ENCODE results near the gene CAST.
A peak's percentile ranks its signal among the peaks of the same experiment; 100 is the strongest.

CAST gene

DNA sequence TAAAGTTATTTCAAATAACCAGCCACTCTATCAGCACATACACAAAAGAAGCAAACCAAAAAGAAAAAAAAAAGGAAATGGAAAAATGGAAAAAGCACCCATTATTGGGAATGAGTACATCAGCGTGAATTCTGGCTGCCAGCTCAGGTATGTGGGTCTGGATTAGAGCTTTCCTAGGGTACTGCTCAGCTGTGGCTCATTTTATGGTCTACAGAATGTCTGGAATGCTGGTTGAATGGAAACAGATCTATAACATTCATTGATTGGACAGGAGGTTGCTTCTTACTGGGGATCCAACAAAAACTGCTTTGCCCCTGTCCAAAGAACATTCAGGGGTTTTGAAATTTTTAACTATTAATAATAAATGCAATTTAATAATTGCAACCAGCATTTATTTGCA lies 3.9 kb upstream of the CAST start:
- CTCF ChIA-PET = interaction anchor here (1.4 kb wide), 1 partner anchor 44 kb away, joined by 4 read pairs; no protein-coding TSS in a partner anchor
- no peak overlapping the region for H3K4me3 ChIP-seq (ENCODE audit: low read depth, low read length)
- POLR2A ChIA-PET = no interaction called here
- DNase-seq (ENCODE audit: low read depth, low spot score) = no peak
- no peak for TF ChIP-seq CTCF (IDR thresholded peaks at IDR 0.05; ENCODE audit: insufficient read depth, low read length, missing control alignments)

DNA sequence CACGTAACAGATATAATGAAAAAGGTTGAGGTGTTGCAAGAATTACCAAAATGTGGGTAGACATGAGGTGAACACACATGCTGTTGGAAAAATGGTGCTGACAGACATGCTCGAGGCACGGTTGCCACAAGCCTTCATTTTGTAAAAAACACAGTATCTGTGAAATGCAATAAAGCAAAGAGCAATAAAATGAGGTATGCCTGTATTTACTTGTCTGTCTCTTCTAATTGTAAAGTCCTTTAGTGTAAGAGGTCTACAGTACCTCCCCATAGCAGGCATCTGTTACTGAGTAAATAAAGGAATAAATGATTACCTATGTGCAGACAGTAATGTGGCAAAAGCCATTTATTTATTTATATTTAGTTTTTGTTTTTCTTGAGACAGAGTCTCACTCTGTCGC lies 3.0 kb upstream of the CAST start:
- TF ChIP-seq CTCF (IDR thresholded peaks at IDR 0.05; ENCODE audit: insufficient read depth, low read length, missing control alignments) = no peak
- DNase-seq (ENCODE audit: low read depth, low spot score) = no peak
- no peak overlapping the region for H3K4me3 ChIP-seq (ENCODE audit: low read depth, low read length)
- POLR2A ChIA-PET = no interaction called here
- CTCF ChIA-PET = interaction anchor here (1.5 kb wide), 1 partner anchor 28 kb away, joined by 4 read pairs; no protein-coding TSS in a partner anchor

- H3K4me3 ChIP-seq (ENCODE audit: low read depth, low read length) = peak overlapping the region; percentile 83
- ChIA-PET POLR2A (interaction anchor here (0.6 to 1.8 kb wide), 5 partner anchors 31 to 53 kb away, joined by 3 to 7 read pairs (median 5); no protein-coding TSS in a partner anchor), CTCF (interaction anchor here (1.0 to 3.2 kb wide), 5 partner anchors 8 to 26 kb away, joined by 3 to 14 read pairs (median 4); no protein-coding TSS in a partner anchor)
- TF ChIP-seq CTCF (IDR thresholded peaks at IDR 0.05; ENCODE audit: insufficient read depth, low read length, missing control alignments) = no peak
- DNase-seq (ENCODE audit: low read depth, low spot score) = no peak
Measured at GRCh38 chr5:96660971-96661854, 963 bp upstream of the CAST start.

- peak overlapping the region; percentile 83 for H3K4me3 ChIP-seq (ENCODE audit: low read depth, low read length)
- DNase-seq (ENCODE audit: low read depth, low spot score) = peak; percentile 29
- POLR2A ChIA-PET = interaction anchor here (0.7 to 1.8 kb wide), 7 partner anchors 20 to 71 kb away, joined by 3 to 7 read pairs (median 4); no protein-coding TSS in a partner anchor
- CTCF ChIA-PET = interaction anchor here (1.1 to 3.2 kb wide), 7 partner anchors 10 to 67 kb away, joined by 3 to 14 read pairs (median 4); no protein-coding TSS in a partner anchor
- no peak for TF ChIP-seq CTCF (IDR thresholded peaks at IDR 0.05; ENCODE audit: insufficient read depth, low read length, missing control alignments)
Measured at GRCh38 chr5:96662725-96663518, 746 bp downstream of the CAST start.

DNA sequence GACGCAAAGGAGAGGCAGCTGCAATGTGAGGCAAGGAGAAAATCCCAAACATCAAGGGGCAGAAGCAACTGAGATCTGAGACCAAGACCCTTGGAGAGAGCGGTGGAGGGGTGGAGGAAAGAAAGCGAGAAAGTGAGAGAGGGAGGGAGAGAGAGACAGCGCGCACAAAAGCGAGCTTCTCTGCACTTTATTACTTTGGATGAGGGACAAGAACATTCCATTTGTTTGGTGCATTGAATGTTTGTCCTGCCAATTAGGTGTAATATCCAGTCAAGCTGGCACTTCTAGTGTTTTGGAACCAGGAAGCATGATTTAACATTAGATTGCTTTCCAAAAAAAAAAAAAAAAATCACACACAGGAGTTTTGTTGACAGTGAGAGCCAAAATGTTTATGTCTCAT lies 1.4 kb downstream of the CAST start:
- DNase-seq (ENCODE audit: low read depth, low spot score) = no peak
- ChIA-PET POLR2A (interaction anchor here (0.7 to 1.4 kb wide), 4 partner anchors 19 to 70 kb away, joined by 3 to 4 read pairs (median 4); no protein-coding TSS in a partner anchor), CTCF (interaction anchor here (1.1 to 3.2 kb wide), 5 partner anchors 9 to 66 kb away, joined by 3 to 14 read pairs (median 4); no protein-coding TSS in a partner anchor)
- no peak for TF ChIP-seq CTCF (IDR thresholded peaks at IDR 0.05; ENCODE audit: insufficient read depth, low read length, missing control alignments)
- H3K4me3 ChIP-seq (ENCODE audit: low read depth, low read length) = peak overlapping the region; percentile 83

Measured in AG04449 (cell line).